CD4-positive, alpha-beta memory T cell (primary cell): Measurements from ENCODE around the gene SLCO1A2. TPM values are rescaled to one million over a fixed set of nuclear protein-coding genes. Genes with fewer than 3 reads are reported as not detected.
A peak's percentile ranks its signal among the peaks of the same experiment; 100 is the strongest.

Experiments used
- CTCF ChIA-PET: fragments of 350-600 bp; sonication (Branson Sonifier 250); formaldehyde crosslinking; loops from one replicate; lab custom pipeline; 2021; ENCODE audit warnings: inconsistent platforms; ENCODE audit not compliant: partially characterized antibody; lab: Charles Lee
- POLR2A ChIA-PET: fragments of 350-600 bp; sonication (Branson Sonifier 250); formaldehyde crosslinking; loops from one replicate; lab custom pipeline; 2021; ENCODE audit not compliant: partially characterized antibody; lab: Charles Lee
- DNase-seq, 5 donors: peaks; one replicate each; pipeline versions ENCODE4 v3.0.0 to v3.0.0-alpha.2; 2020 to 2022; ENCODE audit warnings: mixed read lengths in 1 of 5
- H3K27ac ChIP-seq: one replicate; pipeline ENCODE4 v1.7.0; 2013; ENCODE audit warnings: low read depth, low read length
- H3K27me3 ChIP-seq: 2 replicates; pipeline ENCODE4 v1.7.0; 2013; ENCODE audit warnings: mild to moderate bottlenecking, low read length, moderate library complexity; ENCODE audit not compliant: insufficient read depth
- H3K36me3 ChIP-seq: 2 replicates; pipeline ENCODE4 v1.7.0; 2013; ENCODE audit warnings: mild to moderate bottlenecking, low read length, moderate library complexity; ENCODE audit not compliant: insufficient read depth
- H3K4me1 ChIP-seq: 2 replicates; pipeline ENCODE4 v1.7.0; 2013; ENCODE audit warnings: mild to moderate bottlenecking, low read length, moderate library complexity; ENCODE audit not compliant: insufficient read depth
- H3K4me3 ChIP-seq, 2 donors: one replicate each; pipeline ENCODE4 v1.7.0; 2013; ENCODE audit warnings: low read length in 2 of 2, mild to moderate bottlenecking in 1 of 2
- H3K9me3 ChIP-seq, 2 donors: one replicate each; pipeline ENCODE4 v1.7.0; 2013; ENCODE audit warnings: low read length in 2 of 2, control low read depth in 1 of 2; ENCODE audit not compliant: control insufficient read depth in 1 of 2
- H3K27ac Mint-ChIP-seq, 7 donors: one replicate each; pipeline ENCODE4 v1.8.0; 2020 to 2021; ENCODE audit warnings: mixed read lengths in 7 of 7, mild to moderate bottlenecking in 6 of 7, inconsistent platforms in 3 of 7, moderate library complexity in 3 of 7
- H3K27me3 Mint-ChIP-seq, 2 donors: one replicate each; pipeline ENCODE4 v1.8.0; 2020 to 2021; ENCODE audit warnings: mixed read lengths in 2 of 2
- H3K36me3 Mint-ChIP-seq, 2 donors: one replicate each; pipeline ENCODE4 v1.8.0; 2020 to 2021; ENCODE audit warnings: mixed read lengths in 2 of 2, inconsistent platforms in 1 of 2, mild to moderate bottlenecking in 1 of 2
- H3K4me1 Mint-ChIP-seq, 4 donors: one replicate each; pipeline ENCODE4 v1.8.0; 2020 to 2021; ENCODE audit warnings: mixed read lengths in 4 of 4, mild to moderate bottlenecking in 1 of 4
- H3K4me3 Mint-ChIP-seq, 8 donors: one replicate each; pipeline ENCODE4 v1.8.0; 2020 to 2021; ENCODE audit warnings: mixed read lengths in 8 of 8, mild to moderate bottlenecking in 7 of 8, moderate library complexity in 6 of 8, inconsistent platforms in 3 of 8
- H3K9me3 Mint-ChIP-seq, 8 donors: one replicate each; pipeline ENCODE4 v1.8.0; 2020 to 2021; ENCODE audit warnings: mixed read lengths in 8 of 8, mild to moderate bottlenecking in 5 of 8, inconsistent platforms in 3 of 8, moderate library complexity in 1 of 8
- intact Hi-C: fragments of 100-400 bp; cut with micrococcal nuclease; formaldehyde crosslinking; loops from one replicate; pipeline ENCODE4 v1.15.1; 2023
- polyA plus RNA-seq, 2 donors: library from polyadenylated mRNA; unstranded; fragments of 300-500 nt; fragmentation: Illumina TruSeq; gene quantifications; one replicate each; pipeline ENCODE4 v1.2.3, GENCODE V29; 2021
- total RNA-seq, 2 experiments: library from RNA; stranded (reverse); gene quantifications; one replicate each; pipeline ENCODE4 v1.2.3, GENCODE V29; 2021

Gene SLCO1A2
- total and polyA plus RNA-seq, 4 experiments from 2014 or later = not detected

DNA sequence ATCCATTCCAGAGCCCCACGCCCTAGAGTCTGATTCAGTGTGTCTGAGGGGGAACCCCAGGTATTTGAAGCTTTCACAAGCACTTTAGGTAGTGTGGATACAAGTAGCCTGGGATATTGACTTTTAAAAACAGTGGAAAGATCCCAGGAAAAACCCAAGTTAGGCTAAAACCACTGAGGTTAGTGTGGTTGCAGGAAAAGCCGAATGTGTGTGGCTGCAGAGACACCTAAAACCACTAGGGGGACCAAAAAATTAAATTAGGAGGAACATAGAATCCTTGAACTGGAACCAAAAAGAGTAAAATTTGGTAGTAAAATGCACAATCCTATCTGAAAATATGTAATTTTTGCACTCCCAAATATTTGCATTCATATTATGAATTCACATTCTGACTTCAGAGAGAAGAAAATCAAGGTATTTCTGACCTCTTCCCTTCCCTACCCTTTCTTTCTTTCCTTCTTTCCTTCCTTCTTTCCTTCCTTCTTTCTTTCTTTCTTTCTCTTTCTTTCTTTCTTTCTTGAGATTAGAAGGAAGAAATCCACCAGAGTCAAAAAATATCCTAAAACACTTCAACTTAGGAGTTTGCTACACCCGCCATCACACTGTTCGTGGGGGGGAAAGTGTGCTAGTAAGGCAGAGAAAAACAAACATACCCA is 37.8 kb downstream of the SLCO1A2 start:
- Mint-ChIP-seq H3K4me3 (no peak overlapping the region), H3K9me3 (no peaks in the 10 kb centered on the region), H3K4me1 (peaks cover 0 to 11% (median 3%) of the 10 kb centered on the region in 4 donors), H3K36me3 (no peaks in the 10 kb centered on the region), H3K27ac (no peak overlapping the region), H3K27me3 (peaks cover 0 to 3% of the 10 kb centered on the region in 2 donors)
- Histone ChIP-seq H3K36me3 (no peaks in the 10 kb centered on the region), H3K27ac (no peak overlapping the region), H3K9me3 (no peaks in the 10 kb centered on the region), H3K27me3 (no peaks in the 10 kb centered on the region), H3K4me1 (no peaks in the 10 kb centered on the region), H3K4me3 (no peak overlapping the region)
- ChIA-PET CTCF (interaction anchor here (0.6 to 2.4 kb wide), 10 partner anchors 8 to 722 kb away, joined by 3 to 7 read pairs (median 3); no protein-coding TSS in a partner anchor), POLR2A (interaction anchor here (0.6 kb wide), 2 partner anchors 141 to 643 kb away, joined by 3 read pairs; no protein-coding TSS in a partner anchor)
- DNase-seq = peak in 4 of 5 donors; percentile 3 to 15 (median 14)
- intact Hi-C loops = loop anchor here (1.0 to 10.0 kb wide), 6 partner anchors 140 to 722 kb away; partner anchors contain the start of genes GOLT1B, PYROXD1 and RECQL

DNA sequence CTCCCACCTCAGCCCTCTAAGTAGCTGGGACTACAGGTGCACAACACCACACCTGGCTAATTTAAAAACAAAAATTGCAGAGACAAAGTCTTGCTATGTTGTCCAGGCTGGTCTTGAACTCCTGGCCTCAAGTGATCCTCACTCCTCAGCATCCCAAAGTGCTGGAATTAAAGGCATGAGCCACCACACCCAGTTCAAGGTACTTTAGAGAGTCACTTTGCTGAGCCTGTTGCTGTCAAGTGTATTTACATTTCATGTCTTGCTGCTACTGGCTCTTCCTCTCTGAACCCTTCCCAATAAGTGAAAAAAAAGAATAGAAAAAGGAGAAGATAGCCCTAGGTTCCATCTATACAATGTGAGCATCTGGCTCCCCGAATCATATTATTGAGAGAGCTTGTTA is 38.4 kb downstream of the SLCO1A2 start:
- intact Hi-C loops = loop anchor here (2.0 to 10.0 kb wide), 4 partner anchors 141 to 384 kb away; partner anchors contain the start of genes GOLT1B, PYROXD1 and RECQL
- peaks cover 0 to 11% (median 3%) of the 10 kb centered on the region in 4 donors for H3K4me1 Mint-ChIP-seq
- ChIA-PET CTCF (interaction anchor here (0.6 to 1.3 kb wide), 10 partner anchors 8 to 722 kb away, joined by 3 to 4 read pairs (median 3); no protein-coding TSS in a partner anchor), POLR2A (interaction anchor here (0.6 kb wide), 2 partner anchors 142 to 642 kb away, joined by 3 read pairs; no protein-coding TSS in a partner anchor)
- no peaks in the 10 kb centered on the region for H3K9me3 Mint-ChIP-seq
- no peak for DNase-seq
- H3K4me3 ChIP-seq = no peak overlapping the region
- H3K4me3 Mint-ChIP-seq = no peak overlapping the region
- H3K36me3 Mint-ChIP-seq = no peaks in the 10 kb centered on the region
- no peaks in the 10 kb centered on the region for H3K9me3 ChIP-seq
- H3K4me1 ChIP-seq = no peaks in the 10 kb centered on the region
- no peak overlapping the region for H3K27ac Mint-ChIP-seq
- H3K27me3 Mint-ChIP-seq = no peaks in the 10 kb centered on the region
- H3K36me3 ChIP-seq = no peaks in the 10 kb centered on the region
- H3K27me3 ChIP-seq = no peaks in the 10 kb centered on the region
- H3K27ac ChIP-seq = no peak overlapping the region

GRCh38 chr12:21294176-21294575 is 40.5 kb downstream of the SLCO1A2 start:
- no peaks in the 10 kb centered on the region for H3K9me3 ChIP-seq
- no peaks in the 10 kb centered on the region for H3K36me3 ChIP-seq
- CTCF ChIA-PET = interaction anchor here (1.5 kb wide), 1 partner anchor 723 kb away, joined by 3 read pairs; no protein-coding TSS in a partner anchor
- POLR2A ChIA-PET = no interaction called here
- no peak for DNase-seq
- Mint-ChIP-seq H3K4me1 (peaks cover 0 to 11% (median 3%) of the 10 kb centered on the region in 4 donors), H3K9me3 (no peaks in the 10 kb centered on the region), H3K36me3 (no peaks in the 10 kb centered on the region), H3K27ac (no peak overlapping the region), H3K4me3 (no peak overlapping the region), H3K27me3 (no peaks in the 10 kb centered on the region)
- H3K4me3 ChIP-seq = no peak overlapping the region
- intact Hi-C loops = loop anchor here (10.0 kb wide), 1 partner anchor 211 kb away; the partner anchor contains the start of genes GOLT1B and RECQL
- H3K27me3 ChIP-seq = no peaks in the 10 kb centered on the region
- no peak overlapping the region for H3K27ac ChIP-seq
- H3K4me1 ChIP-seq = no peaks in the 10 kb centered on the region

DNA sequence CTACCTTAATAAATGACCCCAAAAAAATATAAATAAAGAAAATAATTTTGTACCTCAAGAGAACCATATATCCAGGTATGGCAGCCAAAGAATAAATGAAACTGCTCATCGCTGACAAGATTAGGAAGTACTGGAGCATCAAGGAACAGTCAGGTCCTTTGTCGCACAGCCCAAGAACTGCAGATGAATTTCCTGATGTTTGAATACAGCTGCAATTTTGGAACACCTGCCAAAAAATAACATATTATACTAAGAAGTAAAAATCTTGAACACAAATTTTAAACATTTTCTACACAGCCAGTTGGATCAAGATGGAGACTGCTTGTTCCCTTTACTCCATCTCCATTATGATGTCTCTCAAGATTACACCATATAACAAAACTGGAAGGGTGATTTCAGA is 42.6 kb downstream of the SLCO1A2 start:
- peaks cover 0 to 5% (median 2%) of the 10 kb centered on the region in 4 donors for H3K4me1 Mint-ChIP-seq
- no peaks in the 10 kb centered on the region for H3K9me3 Mint-ChIP-seq
- DNase-seq = no peak
- POLR2A ChIA-PET = no interaction called here
- H3K4me1 ChIP-seq = no peaks in the 10 kb centered on the region
- intact Hi-C loops = loop anchor here (10.0 kb wide), 1 partner anchor 213 kb away; the partner anchor contains the start of genes GOLT1B and RECQL
- H3K4me3 Mint-ChIP-seq = no peak overlapping the region
- H3K27ac Mint-ChIP-seq = no peak overlapping the region
- H3K9me3 ChIP-seq = no peaks in the 10 kb centered on the region
- H3K36me3 Mint-ChIP-seq = no peaks in the 10 kb centered on the region
- H3K27ac ChIP-seq = no peak overlapping the region
- no peaks in the 10 kb centered on the region for H3K27me3 Mint-ChIP-seq
- CTCF ChIA-PET = interaction anchor here (1.5 kb wide), 1 partner anchor 9 kb away, joined by 5 read pairs; no protein-coding TSS in a partner anchor
- H3K4me3 ChIP-seq = no peak overlapping the region
- no peaks in the 10 kb centered on the region for H3K27me3 ChIP-seq
- H3K36me3 ChIP-seq = no peaks in the 10 kb centered on the region

- no peaks in the 10 kb centered on the region for H3K9me3 ChIP-seq
- H3K27ac ChIP-seq = no peak overlapping the region
- ChIA-PET CTCF (no interaction called here), POLR2A (no interaction called here)
- H3K36me3 ChIP-seq = no peaks in the 10 kb centered on the region
- Mint-ChIP-seq H3K36me3 (no peaks in the 10 kb centered on the region), H3K9me3 (no peaks in the 10 kb centered on the region), H3K4me1 (no peaks in the 10 kb centered on the region), H3K4me3 (no peak overlapping the region), H3K27me3 (no peaks in the 10 kb centered on the region), H3K27ac (no peak overlapping the region)
- no peak overlapping the region for H3K4me3 ChIP-seq
- no peaks in the 10 kb centered on the region for H3K4me1 ChIP-seq
- intact Hi-C loops = loop anchor here (10.0 kb wide), 1 partner anchor 215 kb away; the partner anchor contains the start of genes GOLT1B and RECQL
- no peak for DNase-seq
- no peaks in the 10 kb centered on the region for H3K27me3 ChIP-seq
Observed at GRCh38 chr12:21289698-21290097, 45.0 kb downstream of the SLCO1A2 start.

DNA sequence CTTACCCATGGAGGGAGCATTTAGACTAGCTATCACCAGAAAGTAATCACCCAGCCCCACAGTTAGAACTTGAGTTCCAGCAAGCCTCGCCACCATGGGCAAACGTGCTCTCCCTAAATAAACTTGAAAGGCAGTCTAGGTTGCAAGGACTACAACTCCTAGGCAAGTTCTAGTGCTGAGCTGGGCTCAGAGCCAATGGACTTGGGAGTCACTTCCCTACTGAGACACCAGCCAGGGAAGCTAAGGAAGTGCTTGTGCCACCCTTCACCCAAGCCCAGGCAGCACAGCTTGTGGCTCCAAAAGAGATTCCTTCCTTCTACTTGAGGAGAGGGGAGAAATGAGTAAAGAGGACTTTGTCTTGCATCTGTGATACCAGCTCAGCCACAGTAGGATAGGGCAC is 57.9 kb downstream of the SLCO1A2 start:
- H3K4me1 Mint-ChIP-seq = no peaks in the 10 kb centered on the region
- peaks cover 14 to 15% of the 10 kb centered on the region in 2 donors for H3K27me3 Mint-ChIP-seq
- POLR2A ChIA-PET = no interaction called here

DNA sequence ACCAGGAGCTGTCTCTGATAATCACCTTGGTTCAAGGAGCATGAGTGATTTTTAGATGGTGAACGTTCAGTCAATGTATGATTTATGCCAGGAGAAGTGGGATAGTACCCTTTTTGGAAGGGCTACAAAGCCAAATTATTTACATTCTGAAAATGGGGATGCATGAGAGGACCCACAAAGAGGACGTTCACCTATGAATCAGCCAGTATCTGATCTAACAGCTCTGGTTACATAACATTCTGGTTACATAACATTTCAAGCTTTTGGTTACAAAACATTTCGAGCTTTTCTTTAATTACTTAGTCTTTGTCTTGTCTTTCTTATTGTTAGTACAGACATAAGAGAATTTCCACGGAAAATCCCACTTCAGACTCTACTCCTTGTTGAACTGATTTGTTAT is 68.8 kb downstream of the SLCO1A2 start:
- Mint-ChIP-seq H3K27ac (no peak overlapping the region), H3K36me3 (no peaks in the 10 kb centered on the region), H3K9me3 (peaks cover 0 to 13% (median 8%) of the 10 kb centered on the region in 8 donors), H3K4me1 (no peaks in the 10 kb centered on the region), H3K27me3 (peaks cover 4 to 5% of the 10 kb centered on the region in 2 donors), H3K4me3 (no peak overlapping the region)
- ChIA-PET CTCF (no interaction called here), POLR2A (no interaction called here)
- Histone ChIP-seq H3K9me3 (no peaks in the 10 kb centered on the region), H3K27me3 (no peaks in the 10 kb centered on the region), H3K27ac (no peak overlapping the region), H3K4me3 (no peak overlapping the region), H3K4me1 (no peaks in the 10 kb centered on the region), H3K36me3 (no peaks in the 10 kb centered on the region)
- no peak for DNase-seq
- intact Hi-C loops = no loop called here

More for the DNA sequence above, 57.9 kb downstream of the SLCO1A2 start:
- Mint-ChIP-seq H3K9me3 (no peaks in the 10 kb centered on the region), H3K27ac (no peak overlapping the region), H3K36me3 (no peaks in the 10 kb centered on the region), H3K4me3 (no peak overlapping the region)
- Histone ChIP-seq H3K4me1 (no peaks in the 10 kb centered on the region), H3K4me3 (no peak overlapping the region), H3K27ac (no peak overlapping the region), H3K27me3 (no peaks in the 10 kb centered on the region), H3K36me3 (no peaks in the 10 kb centered on the region), H3K9me3 (no peaks in the 10 kb centered on the region)
- CTCF ChIA-PET = interaction anchor here (1.1 kb wide), 1 partner anchor 20 kb away, joined by 3 read pairs; no protein-coding TSS in a partner anchor
- DNase-seq = no peak
- intact Hi-C loops = no loop called here
